Measurements from ENCODE around the gene KRT14. TPM values are rescaled to one million over a fixed set of nuclear protein-coding genes. Genes with fewer than 3 reads are reported as not detected.
"Not testable (repeated sequence)": the region's sequence is repeated elsewhere in the genome, so short reads cannot be mapped to it uniquely, and the experiment has no call there.

Gene KRT14
- total RNA-seq, 1 experiment from 2014 or later = not detected

DNA sequence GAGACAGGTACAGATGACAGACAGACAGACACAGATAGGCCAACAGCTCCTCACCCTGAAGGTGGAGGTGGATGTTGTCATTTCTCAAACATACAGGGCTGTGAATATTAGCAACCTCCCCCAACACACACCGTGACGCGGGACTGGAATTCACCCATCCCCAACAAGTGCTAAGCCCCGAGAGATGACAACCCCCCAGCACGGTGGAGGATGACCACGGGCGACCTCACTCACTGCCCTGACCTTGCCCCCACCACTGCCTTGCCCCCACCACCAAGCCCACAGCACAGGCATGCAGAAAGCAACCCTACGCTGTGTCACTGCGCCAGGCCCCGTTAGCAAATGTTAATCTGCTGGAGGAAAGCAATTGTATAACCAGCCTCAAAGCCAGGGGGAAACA lies 42.6 kb upstream of the KRT14 start:
- no TSS peak for BruUV-seq (replicated peaks)
- no peak for ATAC-seq
- DNase-seq (ENCODE audit: low read depth, low spot score) = no peak
- Histone ChIP-seq H3K27ac (ENCODE audit: low read length) (no peak overlapping the region), H3K9me3 (ENCODE audit: control insufficient read depth, insufficient read depth, low read depth, low read length) (no peaks in the 10 kb centered on the region), H3K4me1 (ENCODE audit: control insufficient read depth, insufficient read depth, low read length) (peaks cover 7% of the 10 kb centered on the region), H3K4me3 (ENCODE audit: low read depth in 2 of 2, low read length in 2 of 2) (no peak overlapping the region), H3K36me3 (ENCODE audit: control insufficient read depth, insufficient read depth, low read length) (no peaks in the 10 kb centered on the region), H3K27me3 (ENCODE audit: control insufficient read depth, insufficient read depth, low read length) (no peaks in the 10 kb centered on the region)
- in situ Hi-C loops (cut with HindIII; ENCODE audit: low pct_unique_long_range_greater_than_20kb, low sequenced_read_pairs) = loop anchor here (25.0 kb wide), 1 partner anchor 92 kb away; the partner anchor contains the start of gene KRT19
- no peak for TF ChIP-seq SIN3A (IDR thresholded peaks at IDR 0.05; ENCODE audit: borderline replicate concordance, insufficient read depth, low read depth, low read length)
- TF ChIP-seq, protein P1, sequence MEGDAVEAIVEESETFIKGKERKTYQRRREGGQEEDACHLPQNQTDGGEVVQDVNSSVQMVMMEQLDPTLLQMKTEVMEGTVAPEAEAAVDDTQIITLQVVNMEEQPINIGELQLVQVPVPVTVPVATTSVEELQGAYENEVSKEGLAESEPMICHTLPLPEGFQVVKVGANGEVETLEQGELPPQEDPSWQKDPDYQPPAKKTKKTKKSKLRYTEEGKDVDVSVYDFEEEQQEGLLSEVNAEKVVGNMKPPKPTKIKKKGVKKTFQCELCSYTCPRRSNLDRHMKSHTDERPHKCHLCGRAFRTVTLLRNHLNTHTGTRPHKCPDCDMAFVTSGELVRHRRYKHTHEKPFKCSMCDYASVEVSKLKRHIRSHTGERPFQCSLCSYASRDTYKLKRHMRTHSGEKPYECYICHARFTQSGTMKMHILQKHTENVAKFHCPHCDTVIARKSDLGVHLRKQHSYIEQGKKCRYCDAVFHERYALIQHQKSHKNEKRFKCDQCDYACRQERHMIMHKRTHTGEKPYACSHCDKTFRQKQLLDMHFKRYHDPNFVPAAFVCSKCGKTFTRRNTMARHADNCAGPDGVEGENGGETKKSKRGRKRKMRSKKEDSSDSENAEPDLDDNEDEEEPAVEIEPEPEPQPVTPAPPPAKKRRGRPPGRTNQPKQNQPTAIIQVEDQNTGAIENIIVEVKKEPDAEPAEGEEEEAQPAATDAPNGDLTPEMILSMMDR (IDR thresholded peaks at IDR 0.05) = no peak
- TF ChIP-seq POLR2AphosphoS5 (IDR thresholded peaks at IDR 0.05; ENCODE audit: low read depth, low read length) = no peak
- TF ChIP-seq TCF7L2 (IDR thresholded peaks at IDR 0.05; ENCODE audit: low read depth, low read length) = no peak
- TF ChIP-seq, protein P2, sequence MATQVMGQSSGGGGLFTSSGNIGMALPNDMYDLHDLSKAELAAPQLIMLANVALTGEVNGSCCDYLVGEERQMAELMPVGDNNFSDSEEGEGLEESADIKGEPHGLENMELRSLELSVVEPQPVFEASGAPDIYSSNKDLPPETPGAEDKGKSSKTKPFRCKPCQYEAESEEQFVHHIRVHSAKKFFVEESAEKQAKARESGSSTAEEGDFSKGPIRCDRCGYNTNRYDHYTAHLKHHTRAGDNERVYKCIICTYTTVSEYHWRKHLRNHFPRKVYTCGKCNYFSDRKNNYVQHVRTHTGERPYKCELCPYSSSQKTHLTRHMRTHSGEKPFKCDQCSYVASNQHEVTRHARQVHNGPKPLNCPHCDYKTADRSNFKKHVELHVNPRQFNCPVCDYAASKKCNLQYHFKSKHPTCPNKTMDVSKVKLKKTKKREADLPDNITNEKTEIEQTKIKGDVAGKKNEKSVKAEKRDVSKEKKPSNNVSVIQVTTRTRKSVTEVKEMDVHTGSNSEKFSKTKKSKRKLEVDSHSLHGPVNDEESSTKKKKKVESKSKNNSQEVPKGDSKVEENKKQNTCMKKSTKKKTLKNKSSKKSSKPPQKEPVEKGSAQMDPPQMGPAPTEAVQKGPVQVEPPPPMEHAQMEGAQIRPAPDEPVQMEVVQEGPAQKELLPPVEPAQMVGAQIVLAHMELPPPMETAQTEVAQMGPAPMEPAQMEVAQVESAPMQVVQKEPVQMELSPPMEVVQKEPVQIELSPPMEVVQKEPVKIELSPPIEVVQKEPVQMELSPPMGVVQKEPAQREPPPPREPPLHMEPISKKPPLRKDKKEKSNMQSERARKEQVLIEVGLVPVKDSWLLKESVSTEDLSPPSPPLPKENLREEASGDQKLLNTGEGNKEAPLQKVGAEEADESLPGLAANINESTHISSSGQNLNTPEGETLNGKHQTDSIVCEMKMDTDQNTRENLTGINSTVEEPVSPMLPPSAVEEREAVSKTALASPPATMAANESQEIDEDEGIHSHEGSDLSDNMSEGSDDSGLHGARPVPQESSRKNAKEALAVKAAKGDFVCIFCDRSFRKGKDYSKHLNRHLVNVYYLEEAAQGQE (IDR thresholded peaks at IDR 0.05; ENCODE audit: insufficient read depth in 1 of 2, low read depth in 2 of 2, low read length in 1 of 2) = no peak
- intact Hi-C loops (cut with micrococcal nuclease; ENCODE audit: unreplicated experiment) = no loop called here
- CTCF ChIA-PET = interaction anchor here (1.2 kb wide), 1 partner anchor 20 kb away, joined by 3 read pairs; no protein-coding TSS in a partner anchor
- POLR2A ChIA-PET = no interaction called here

DNA sequence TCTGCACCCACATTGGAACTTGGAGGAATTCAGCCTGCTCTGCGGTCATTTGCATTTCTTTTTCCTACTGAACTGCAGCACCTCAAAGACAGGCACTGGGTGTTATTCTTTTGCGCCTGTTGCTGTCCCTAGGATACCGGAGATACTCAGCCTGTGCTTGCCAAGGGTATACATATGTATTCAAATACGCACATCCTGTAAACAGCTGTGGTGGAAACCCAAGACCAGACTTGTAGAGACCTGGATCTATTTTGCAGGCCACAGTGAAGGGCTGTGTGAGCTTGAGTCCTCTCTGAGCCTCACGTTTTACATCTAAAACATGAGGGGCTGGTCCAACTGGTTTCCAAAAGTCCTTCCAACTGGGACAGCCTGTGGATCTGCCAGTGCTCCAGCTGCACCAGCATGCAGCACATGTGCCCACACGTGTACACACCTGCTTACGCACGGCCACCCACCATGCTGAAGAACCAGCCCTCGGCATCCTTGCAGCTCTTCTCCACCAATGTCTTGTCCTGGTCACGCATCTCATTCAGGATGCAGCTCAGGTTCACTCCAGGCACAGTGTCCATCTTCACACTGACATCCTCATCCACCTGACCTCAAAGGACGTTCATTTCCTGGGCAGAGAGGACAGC lies 42.0 kb upstream of the KRT14 start:
- H3K36me3 ChIP-seq (ENCODE audit: control insufficient read depth, insufficient read depth, low read length); POLR2A ChIA-PET: not testable (repeated sequence)

DNA sequence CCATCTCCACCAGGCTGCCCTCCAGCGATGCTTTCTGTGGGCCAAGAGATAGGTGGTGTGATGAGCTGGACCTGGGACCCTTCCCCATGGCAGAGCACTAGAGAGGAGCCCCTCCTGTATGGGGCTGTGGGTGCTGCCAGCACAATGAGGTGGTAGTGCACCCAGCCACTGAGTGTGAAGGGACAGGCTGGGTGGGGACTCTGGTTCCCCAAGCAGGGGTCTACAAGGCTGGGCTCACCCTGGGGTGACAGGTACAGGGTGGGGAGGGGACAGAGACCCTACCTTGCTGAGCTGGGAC lies 41.3 kb upstream of the KRT14 start:
- H3K27me3 ChIP-seq (ENCODE audit: control insufficient read depth, insufficient read depth, low read length); BruUV-seq (replicated peaks); POLR2A ChIA-PET; H3K36me3 ChIP-seq (ENCODE audit: control insufficient read depth, insufficient read depth, low read length); H3K9me3 ChIP-seq (ENCODE audit: control insufficient read depth, insufficient read depth, low read depth, low read length); ATAC-seq; intact Hi-C loops (cut with micrococcal nuclease; ENCODE audit: unreplicated experiment); H3K4me3 ChIP-seq (ENCODE audit: low read depth in 2 of 2, low read length in 2 of 2); H3K4me1 ChIP-seq (ENCODE audit: control insufficient read depth, insufficient read depth, low read length); H3K27ac ChIP-seq (ENCODE audit: low read length); DNase-seq (ENCODE audit: low read depth, low spot score): not testable (repeated sequence)
- CTCF ChIA-PET = interaction anchor here (1.2 kb wide), 1 partner anchor 21 kb away, joined by 3 read pairs; no protein-coding TSS in a partner anchor
- in situ Hi-C loops (cut with HindIII; ENCODE audit: low pct_unique_long_range_greater_than_20kb, low sequenced_read_pairs) = loop anchor here (25.0 kb wide), 1 partner anchor 91 kb away; the partner anchor contains the start of gene KRT19

More for the DNA sequence above, 42.0 kb upstream of the KRT14 start:
- intact Hi-C loops (cut with micrococcal nuclease; ENCODE audit: unreplicated experiment); H3K4me3 ChIP-seq (ENCODE audit: low read depth in 2 of 2, low read length in 2 of 2); DNase-seq (ENCODE audit: low read depth, low spot score); H3K27ac ChIP-seq (ENCODE audit: low read length); ATAC-seq; BruUV-seq (replicated peaks); H3K4me1 ChIP-seq (ENCODE audit: control insufficient read depth, insufficient read depth, low read length); H3K9me3 ChIP-seq (ENCODE audit: control insufficient read depth, insufficient read depth, low read depth, low read length); H3K27me3 ChIP-seq (ENCODE audit: control insufficient read depth, insufficient read depth, low read length): not testable (repeated sequence)
- CTCF ChIA-PET = interaction anchor here (1.2 kb wide), 1 partner anchor 20 kb away, joined by 3 read pairs; no protein-coding TSS in a partner anchor
- in situ Hi-C loops (cut with HindIII; ENCODE audit: low pct_unique_long_range_greater_than_20kb, low sequenced_read_pairs) = loop anchor here (25.0 kb wide), 1 partner anchor 91 kb away; the partner anchor contains the start of gene KRT19

All from Panc1 (cell line).